AG04450 (cell line): ENCODE measurements around the gene LAMA2. TPM values are rescaled to one million over a fixed set of nuclear protein-coding genes. Genes with fewer than 3 reads are reported as not detected.

Experiments used
- CTCF ChIA-PET: fragments of 300-600, 350-600 bp; formaldehyde crosslinking; extraction: SDS; loops from one replicate; lab custom pipeline; 2022; ENCODE audit warnings: antibody characterized with exemption, inconsistent platforms; lab: Charles Lee
- POLR2A ChIA-PET: fragments of 350-600 bp; formaldehyde crosslinking; extraction: SDS; loops from one replicate; lab custom pipeline; 2021; ENCODE audit warnings: antibody characterized with exemption, inconsistent platforms; lab: Yijun Ruan, JAX
- DNase-seq: peaks from one replicate; pipeline ENCODE4 v3.0.0-alpha.2; 2011; ENCODE audit warnings: low read depth, low spot score
- H3K27ac ChIP-seq: one replicate; pipeline ENCODE4 v1.5.1; 2012; ENCODE audit warnings: low read depth, low read length, control low read depth
- H3K27me3 ChIP-seq: one replicate; pipeline ENCODE4 v1.6.0; 2012; ENCODE audit warnings: low read length; ENCODE audit not compliant: control insufficient read depth, insufficient read depth
- H3K4me3 ChIP-seq: 2 replicates; pipeline ENCODE4 v1.5.1; 2011; ENCODE audit warnings: mild to moderate bottlenecking, low read depth, low read length, control low read depth
- H3K9me3 ChIP-seq: 2 replicates; pipeline ENCODE4 v1.5.1; 2012; ENCODE audit warnings: low read length; ENCODE audit not compliant: control insufficient read depth, insufficient read depth
- polyA plus RNA-seq: library from polyadenylated mRNA; depleted of rRNA; stranded (reverse); fragments of >200 nt; gene quantifications from 2 replicates; pipeline ENCODE4 v1.2.3, GENCODE V29; 2011
- TF ChIP-seq, protein P1 (sequence below): IDR thresholded peaks from 2 replicates; pipeline ENCODE4 v1.5.1; 2011; ENCODE audit warnings: low read depth, low read length, control low read depth, inconsistent platforms

LAMA2 gene
- polyA plus RNA-seq, 1 experiment = 33.0 TPM

DNA sequence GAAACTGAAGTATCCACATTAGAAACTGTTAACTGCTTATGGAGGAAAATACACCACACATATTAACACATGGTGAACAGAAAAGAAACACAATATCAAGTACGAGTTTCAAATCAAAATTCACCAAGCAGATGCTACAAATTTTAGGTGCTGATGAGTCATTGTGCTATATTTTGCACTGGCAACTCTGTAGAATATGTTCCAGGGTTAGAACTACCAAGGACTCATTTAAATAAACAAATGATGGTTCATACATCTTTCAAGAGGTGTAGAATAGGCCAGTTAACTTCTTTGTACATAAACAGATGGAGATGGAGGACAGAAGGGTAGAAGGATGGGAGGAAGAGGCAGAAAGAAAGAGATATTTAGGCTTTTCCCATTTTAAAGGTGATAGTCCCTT lies 642.1 kb downstream of the LAMA2 start:
- no peak for DNase-seq
- POLR2A ChIA-PET = no interaction called here
- TF ChIP-seq, protein P1, sequence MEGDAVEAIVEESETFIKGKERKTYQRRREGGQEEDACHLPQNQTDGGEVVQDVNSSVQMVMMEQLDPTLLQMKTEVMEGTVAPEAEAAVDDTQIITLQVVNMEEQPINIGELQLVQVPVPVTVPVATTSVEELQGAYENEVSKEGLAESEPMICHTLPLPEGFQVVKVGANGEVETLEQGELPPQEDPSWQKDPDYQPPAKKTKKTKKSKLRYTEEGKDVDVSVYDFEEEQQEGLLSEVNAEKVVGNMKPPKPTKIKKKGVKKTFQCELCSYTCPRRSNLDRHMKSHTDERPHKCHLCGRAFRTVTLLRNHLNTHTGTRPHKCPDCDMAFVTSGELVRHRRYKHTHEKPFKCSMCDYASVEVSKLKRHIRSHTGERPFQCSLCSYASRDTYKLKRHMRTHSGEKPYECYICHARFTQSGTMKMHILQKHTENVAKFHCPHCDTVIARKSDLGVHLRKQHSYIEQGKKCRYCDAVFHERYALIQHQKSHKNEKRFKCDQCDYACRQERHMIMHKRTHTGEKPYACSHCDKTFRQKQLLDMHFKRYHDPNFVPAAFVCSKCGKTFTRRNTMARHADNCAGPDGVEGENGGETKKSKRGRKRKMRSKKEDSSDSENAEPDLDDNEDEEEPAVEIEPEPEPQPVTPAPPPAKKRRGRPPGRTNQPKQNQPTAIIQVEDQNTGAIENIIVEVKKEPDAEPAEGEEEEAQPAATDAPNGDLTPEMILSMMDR = no peak

DNA sequence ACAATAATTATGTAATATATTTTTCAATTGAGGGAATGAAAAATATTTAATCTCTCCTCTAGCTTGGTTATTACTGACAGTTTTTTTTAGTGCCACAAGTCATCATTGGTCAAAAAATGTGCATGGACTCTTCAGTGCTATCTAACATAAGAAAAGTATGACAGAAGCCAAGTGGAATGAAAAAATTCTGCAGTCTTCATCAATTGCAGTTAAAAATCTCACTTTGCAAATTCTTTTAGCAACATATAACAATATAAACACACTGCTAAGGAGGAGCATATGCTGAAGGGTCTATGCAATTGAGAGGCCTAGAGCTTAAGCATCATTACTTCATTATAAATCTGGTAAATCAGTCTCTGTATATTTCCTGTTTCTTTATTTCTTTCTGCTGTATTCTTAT lies 652.0 kb downstream of the LAMA2 start:
- no peaks in the 10 kb centered on the region for H3K27me3 ChIP-seq
- no peak overlapping the region for H3K4me3 ChIP-seq
- no peaks in the 10 kb centered on the region for H3K9me3 ChIP-seq
- no peak overlapping the region for H3K27ac ChIP-seq
- ChIA-PET CTCF (no interaction called here), POLR2A (no interaction called here)
- DNase-seq = no peak
- TF ChIP-seq, protein P1 = no peak

More for the DNA sequence above, 642.1 kb downstream of the LAMA2 start:
- H3K4me3 ChIP-seq = no peak overlapping the region
- H3K9me3 ChIP-seq = no peaks in the 10 kb centered on the region
- H3K27ac ChIP-seq = no peak overlapping the region
- no peaks in the 10 kb centered on the region for H3K27me3 ChIP-seq
- CTCF ChIA-PET = no interaction called here

DNA sequence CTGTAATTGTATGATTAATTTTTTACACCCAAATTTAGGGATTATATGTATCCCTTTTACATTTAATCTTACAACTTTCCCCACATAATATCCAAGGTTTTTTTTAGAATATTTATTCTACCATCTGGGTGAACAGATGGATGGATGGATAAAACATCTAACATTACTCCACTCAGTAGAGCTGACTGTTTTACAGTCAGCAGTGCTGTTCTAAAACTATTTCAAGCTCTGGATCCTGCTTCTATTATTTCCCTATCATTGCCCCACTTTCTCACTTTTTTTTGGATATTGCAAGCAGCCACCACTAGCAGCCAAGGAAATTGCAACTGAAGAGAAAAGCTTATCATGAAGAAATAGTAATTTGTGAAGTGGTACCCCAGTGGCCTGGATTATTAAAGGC lies 653.3 kb downstream of the LAMA2 start:
- DNase-seq = no peak
- POLR2A ChIA-PET = no interaction called here
- Histone ChIP-seq H3K27ac (no peak overlapping the region), H3K4me3 (no peak overlapping the region), H3K9me3 (no peaks in the 10 kb centered on the region), H3K27me3 (no peaks in the 10 kb centered on the region)
- TF ChIP-seq, protein P1 = no peak
- CTCF ChIA-PET = interaction anchor here (0.8 kb wide), 1 partner anchor 33 kb away, joined by 3 read pairs; no protein-coding TSS in a partner anchor

DNA sequence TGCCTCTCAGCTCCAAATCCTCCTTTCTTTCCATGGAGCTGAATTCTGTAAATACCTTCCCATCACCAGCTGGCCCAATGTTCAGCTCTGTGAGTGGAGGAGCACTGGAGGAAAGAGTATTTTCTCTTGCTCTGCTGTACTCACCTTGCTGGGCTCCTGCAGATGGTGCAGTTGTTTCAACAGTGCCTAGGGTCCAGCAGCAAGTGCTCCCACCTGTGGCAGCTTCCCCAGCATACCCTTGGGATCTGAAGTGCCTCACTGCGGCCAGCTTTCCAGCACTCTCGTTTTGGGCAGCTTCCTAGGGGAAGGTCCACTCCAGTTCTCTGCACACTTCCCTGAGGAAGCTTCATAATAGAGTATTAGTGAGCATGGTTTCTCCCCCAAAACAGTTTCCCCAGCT lies 656.1 kb downstream of the LAMA2 start:
- Histone ChIP-seq H3K27ac (no peak overlapping the region), H3K9me3 (no peaks in the 10 kb centered on the region), H3K27me3 (no peaks in the 10 kb centered on the region), H3K4me3 (no peak overlapping the region)
- TF ChIP-seq, protein P1 = no peak
- ChIA-PET POLR2A (no interaction called here), CTCF (no interaction called here)
- no peak for DNase-seq

DNA sequence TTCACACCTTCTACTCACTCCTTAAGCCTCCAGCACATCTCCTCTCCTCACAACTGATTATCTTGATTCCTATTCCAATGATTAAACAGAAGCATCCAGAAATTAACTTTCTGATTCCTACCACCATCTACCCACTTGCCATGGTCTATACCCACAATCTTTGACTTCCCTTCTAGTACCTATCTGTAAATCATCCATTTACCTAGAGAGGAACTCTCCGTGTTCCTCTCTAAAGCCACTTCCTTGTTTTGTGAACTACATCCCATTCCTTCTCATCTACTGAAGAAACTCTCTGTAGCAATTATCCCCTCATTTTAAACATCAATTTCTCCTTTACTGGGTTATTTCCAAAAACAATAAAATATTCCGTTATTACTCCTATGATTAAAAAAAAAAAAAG lies 659.8 kb downstream of the LAMA2 start:
- Histone ChIP-seq H3K9me3 (no peaks in the 10 kb centered on the region), H3K4me3 (no peak overlapping the region), H3K27me3 (no peaks in the 10 kb centered on the region), H3K27ac (no peak overlapping the region)
- ChIA-PET POLR2A (no interaction called here), CTCF (no interaction called here)
- no peak for DNase-seq
- TF ChIP-seq, protein P1 = no peak
